ENCODE results near the gene CHRNB2.
A peak's percentile ranks its signal among the peaks of the same experiment; 100 is the strongest.

The CHRNB2 gene

DNA sequence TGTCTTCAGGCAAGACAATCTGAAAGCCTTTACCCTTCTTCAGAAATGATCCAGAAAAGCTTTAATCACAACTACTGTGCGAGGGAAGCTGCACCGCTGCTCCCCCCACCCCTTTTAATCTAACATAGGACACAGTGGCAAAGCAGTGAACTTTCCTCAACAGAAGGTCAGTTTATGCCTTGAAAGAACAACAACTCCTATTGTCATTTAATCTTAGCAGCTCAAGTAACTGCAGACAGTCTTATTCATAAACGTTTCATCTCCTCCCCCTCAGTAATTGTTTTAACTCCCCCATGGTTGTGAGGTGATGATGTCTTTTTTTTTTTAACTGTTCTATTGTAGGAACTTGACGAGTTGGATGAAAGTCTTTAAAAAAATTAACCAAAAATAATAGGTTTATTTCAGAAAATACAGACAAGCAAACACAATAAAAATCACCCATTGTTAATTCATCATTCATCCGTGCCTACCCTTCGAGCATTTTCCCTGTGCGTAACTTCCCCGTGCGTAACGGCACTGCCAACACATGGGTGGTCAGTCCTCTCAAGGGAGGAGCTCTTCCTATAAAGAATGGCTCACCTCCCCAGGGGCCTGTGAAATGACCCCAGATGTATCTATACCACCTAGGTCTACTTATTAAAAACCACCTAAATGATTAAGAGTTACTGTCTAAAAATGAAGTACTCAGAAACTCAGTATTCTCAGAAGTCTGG, 43.7 kb downstream of the CHRNB2 start:
- no peak for DNase-seq

DNA sequence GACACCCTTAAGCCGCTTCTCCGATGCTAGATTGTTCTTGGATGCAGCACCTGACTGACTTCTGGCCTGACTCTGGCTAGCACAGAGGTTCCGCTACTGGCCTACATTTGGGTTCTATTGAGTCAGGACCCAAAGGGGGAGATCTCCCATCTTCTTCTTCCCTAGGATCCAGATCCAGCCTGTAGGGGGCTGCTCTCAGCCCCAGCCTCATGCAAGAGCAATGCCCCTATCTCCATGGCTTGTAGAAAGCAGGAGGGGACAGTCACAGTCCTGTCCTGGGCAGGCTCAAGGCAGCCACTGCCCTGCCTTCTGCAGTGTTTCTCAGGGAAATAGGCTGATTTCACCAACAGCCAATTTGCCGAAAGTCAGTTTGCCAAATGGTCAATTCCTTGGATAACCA, 46.7 kb downstream of the CHRNB2 start:
- no peak for DNase-seq

DNA sequence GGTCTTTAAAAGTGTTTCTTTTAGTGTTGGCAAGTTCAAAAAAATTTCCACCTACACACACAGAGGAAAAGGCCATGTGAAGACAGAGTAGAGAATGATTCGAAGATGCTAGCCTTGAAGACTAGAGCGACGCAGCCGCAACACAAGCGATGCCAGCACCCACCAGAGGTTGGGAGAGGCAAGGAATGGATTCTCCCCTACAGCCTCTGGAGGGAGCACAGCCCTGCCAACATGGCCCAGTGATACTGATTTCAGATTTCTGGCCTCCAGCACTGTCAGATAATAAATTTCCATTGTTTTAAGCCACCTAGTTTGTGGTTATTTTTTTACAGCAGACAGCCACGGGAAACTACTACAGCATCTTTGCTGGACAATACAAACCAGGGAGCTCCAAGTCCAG, 47.3 kb downstream of the CHRNB2 start:
- DNase-seq: no peak

DNA sequence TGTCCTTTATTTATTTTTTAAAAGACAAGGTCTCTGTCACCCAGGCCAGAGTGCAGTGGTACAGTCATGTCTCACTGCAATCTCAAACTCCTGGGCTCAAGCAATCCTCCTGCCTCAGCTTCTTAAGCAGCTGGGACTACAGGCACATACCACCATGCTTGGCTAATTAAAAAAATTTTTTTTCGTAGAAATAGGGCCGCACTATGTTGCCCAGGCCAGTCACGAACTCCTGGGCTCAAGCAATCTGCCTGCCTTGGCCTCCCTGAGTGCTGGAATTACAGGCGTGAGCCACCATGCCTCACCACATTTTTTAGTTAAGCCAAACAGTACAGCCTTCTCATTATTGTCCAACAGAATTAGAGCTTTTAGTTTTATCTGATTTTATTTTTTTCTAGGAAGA, 47.8 kb downstream of the CHRNB2 start:
- no peak for DNase-seq

DNA sequence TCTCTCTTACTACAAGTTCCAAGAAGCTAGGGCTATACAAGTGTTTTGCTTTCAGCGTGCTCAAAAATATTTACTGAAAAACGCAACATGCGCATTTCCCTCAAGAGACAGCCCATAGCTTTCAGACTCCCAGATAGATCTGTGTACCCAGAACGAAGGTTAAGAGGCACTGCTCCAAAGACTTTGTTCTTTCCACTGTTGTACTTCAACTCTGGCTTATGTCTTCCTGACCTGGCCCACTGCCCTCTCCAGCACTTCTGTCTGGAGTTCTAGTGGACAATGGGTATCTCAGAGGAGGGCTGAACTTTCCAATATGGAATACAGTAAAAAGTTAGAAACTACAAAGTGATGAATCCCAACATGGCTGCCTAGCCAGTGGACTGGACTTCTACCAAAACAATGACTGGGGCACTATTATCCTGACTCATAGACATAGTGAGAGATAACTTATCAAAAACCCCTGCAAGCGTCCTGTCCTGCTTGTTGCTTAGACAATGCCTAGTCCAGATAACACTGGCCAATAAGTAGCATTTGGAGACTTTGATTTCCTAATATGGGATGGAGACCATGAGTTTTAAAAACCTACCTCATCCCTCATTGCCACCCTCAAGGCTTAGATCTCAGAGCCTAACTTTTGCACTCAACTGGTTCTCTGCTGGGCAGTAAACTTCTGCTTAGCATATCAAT, 49.2 kb downstream of the CHRNB2 start:
- DNase-seq: no peak

DNA sequence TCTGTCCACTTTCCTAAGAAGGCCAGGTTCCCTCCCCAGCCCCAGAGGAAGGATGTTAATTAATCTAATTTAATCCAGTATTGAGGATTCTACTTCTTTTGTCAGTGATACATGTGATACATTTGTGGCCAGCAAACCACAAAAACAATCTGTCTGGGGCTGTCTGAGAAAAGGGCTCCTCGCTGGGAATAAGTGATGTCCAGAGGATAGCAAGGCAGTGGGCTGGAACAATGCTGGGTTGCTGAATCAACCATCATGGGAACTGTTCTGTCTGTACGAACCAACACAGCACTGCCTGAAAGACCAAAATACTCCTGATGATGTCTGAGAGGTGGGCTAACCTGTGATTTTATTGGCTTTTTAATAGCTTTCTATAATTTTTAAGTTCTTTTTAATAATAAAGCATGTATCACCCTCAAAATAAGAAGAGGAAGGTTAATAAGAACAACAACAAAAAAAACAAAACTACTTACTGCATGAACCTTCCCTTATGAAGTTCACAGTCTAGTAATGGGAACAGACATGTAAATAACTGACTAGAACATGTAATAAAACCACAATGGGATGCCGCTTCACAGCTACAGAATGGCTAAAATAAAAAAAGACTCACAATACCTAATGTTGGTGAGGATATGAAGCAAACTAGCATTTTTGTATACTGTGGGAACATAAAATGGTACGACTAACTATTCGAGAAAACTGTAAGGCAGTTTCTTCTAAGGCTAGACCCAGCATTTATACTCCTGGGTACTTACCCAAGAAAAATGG, 51.8 kb downstream of the CHRNB2 start:
- no peak for DNase-seq

DNA sequence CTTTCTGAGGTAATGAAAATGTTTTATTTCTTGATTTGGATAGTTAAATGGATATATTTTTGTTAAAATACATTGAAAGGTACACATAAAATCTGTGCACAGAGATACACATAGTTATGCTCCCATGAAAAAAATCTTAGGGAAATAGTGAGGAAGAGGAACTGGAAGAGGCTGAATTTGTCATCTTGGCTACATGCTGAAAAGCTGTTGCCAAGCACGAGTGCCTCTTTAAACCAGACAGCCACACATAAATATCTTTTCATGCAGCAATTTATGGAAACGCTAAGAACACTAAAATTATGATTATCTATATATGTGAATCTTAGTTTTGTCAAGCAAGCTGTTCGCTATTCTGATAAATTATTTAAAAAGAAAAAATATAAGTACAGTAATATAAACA, 53.2 kb downstream of the CHRNB2 start:
- DNase-seq: no peak

DNA sequence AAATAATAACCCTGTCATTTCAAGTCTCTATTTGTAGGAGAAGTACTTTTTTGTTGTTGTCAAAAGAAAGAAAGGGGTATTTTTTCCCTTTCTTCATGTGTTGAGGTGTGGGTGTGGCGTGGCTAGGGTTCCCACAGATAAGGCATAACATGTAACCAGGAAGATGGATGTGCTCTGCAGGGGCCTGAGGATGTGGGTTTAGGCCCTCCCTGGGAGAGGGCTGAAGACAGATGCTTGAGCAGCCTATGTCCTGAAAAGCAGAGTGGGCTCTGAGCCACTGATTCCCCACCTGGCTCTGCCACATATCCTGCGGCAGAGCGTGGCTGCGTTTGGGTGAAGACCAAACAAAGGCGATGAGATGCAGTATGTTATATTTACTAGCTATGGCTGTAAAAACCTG, 54.3 kb downstream of the CHRNB2 start:
- DNase-seq: no peak

DNA sequence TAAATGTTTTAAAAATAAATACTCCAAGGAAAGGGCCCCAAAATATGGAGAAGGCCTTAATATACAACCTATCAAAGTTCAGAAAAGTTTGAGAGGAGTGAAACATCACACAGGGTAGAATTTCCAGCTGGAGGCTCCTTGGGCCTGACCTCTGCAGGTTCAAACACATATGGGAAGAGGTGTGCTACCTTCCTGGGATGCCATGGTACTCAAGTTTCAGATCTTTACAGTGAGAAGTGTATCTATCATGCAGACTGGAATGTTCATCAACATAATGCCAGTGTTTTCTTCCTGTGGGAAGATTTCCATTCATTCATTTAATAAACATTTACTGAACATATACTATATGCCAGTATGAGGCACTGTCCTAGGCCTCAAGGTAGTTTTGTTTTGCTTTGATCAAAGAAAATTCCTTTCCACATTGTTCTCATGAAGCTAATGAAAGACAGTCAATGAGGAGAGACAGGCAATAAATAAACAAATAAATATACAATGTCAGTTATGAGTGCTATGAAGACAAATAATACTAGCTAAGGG, 55.0 kb downstream of the CHRNB2 start:
- no peak for DNase-seq

DNA sequence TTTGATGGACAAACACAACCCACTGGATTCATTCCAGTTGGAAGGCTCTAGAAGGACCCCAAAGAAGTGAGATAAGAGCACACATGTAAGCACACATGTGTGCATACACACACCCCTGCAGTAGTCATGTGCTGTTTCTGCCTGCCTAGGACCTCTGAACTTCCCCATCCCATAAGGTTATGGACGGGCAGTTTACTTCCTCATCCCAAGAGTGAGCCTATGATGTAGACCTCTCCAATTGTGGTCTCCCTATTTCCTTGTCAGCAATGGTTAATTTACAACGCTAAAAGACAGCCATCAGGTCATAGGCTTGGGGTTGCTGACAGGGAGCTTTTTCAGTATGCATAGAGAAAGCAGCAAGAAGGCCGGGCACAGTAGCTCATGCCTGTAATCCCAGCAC, 55.8 kb downstream of the CHRNB2 start:
- DNase-seq: no peak

DNA sequence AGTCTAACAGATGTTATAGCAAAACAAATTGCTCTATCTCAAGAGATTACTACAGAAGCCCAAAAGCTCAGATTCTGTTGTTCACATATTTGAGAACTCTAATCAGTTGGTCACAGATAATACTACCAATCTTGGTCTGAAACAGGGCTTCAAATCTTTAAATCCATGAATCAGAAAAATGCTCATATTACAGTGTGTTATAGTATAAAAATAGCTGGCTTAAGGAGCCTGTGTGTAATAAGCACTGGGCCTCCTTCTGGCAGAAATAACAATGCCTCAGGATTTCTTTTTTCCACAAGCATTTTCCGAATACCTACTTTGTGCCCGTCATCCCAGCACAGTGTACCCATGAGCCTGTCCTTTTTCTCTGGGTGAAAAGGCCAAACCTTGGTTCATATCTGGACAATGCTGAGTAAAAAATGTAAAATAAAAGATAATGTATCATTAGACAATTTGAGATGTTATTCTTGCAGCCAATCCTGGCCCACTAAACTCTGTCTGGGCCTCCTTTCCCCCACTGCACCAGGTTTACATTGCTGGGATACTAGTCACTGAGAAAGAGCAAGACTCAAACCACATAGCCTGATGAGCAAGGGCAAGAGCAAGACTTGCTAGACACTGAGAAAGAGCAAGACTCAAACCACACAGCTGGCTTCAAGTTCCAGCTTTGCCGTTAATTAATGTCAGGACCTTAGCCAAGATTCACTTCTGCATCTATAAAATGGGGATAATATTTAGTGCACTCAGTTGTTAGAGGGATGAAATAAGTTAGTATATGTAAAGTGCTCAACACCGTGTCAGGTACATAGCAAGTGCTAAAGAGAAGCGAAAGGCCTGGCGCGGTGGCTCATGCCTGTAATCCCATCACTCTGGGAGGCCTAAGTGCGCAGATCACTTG, 57.4 kb downstream of the CHRNB2 start:
- no peak for DNase-seq

DNA sequence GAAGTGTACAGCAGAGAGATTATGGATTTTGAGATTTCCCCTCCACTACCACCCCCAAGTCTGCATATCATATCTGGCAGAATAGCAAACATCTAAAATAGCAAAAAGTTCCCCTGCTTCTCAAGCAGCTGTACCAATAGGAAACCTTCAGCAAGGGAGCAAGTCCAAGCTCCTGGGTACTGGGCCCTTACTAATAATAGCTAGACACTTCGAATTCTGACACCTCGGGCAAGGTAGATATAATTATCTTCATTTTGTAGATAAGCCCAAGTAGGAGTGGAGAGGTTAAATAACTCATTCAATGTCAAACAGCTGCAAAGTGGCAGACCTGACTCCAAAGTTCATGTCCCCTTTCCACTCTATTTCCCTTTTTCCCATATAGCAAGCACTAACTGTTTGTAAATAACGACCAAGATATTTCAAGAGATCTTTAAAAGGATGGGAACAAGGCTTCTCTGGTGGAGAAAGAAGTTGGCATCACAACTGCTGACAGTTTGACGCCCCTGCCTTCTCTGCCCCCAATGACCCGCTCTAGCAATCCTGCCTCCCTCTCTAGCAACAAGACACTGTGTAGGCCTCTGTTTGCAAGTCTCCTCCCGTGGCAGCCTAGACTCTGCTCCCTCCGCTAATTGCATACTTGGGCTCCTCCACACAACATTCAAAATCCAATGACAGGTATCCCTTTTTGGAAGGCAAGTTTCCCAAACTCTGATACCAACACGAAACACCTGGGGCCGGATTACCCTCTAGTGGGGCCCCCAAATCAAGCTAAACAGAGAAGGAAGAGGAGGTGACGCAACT, 59.1 kb downstream of the CHRNB2 start:
- DNase-seq: peak; percentile 55

DNA sequence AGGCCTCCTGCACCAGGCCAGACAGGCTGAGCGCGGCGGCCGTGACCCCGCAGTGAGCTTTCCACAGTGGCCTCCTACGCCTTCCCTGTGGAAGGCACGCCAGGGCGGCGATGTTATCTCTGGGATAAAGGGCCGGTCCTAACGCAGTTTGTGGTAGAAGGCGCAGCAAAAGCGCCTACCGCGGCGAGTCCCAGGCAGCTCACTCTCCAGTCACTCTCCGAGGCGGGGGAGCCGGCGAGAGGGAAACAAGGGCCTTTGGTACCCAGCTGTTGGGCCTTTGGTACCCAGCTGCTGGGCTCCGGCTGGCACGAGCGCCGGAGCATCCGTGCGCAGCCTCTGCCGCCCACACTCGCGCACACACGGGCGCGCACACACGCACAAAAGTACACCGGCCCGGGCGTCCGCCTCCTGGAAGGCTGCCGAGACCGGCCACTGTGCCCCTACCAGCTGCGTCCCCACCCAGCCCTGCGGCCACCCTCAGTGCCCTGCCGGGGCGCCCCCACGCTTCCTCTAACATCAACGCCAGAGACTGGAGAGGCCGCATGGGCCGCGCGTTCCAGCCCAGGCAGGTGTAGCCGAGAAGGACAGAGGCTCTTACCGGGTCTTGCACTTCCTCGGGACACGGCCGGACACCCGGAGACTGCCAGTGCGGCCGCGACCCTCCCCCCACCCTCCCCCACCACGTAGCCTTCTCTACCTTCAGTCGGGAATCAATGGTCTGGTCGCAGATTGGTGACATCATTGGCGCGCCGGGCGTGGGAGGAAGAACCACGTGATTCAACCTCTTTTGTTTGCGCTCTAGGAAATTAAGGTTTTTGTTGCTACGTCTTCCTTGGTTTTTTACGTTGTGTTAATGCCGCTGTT, 59.9 kb downstream of the CHRNB2 start:
- peak; percentile 96 for DNase-seq

DNA sequence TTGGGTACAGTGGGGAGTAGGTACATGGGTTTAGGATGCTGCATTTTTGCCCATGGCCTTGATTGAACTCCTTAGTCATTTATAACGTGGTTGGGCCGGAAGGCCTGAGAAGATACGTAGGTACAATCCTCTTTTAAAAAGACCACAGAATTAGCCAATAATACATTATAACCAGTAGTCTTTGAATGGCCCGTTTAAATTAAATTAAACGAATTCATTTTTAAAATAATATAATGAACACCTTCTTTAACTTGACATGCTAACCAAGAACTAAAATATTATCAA, 60.5 kb downstream of the CHRNB2 start:
- DNase-seq: no peak

DNA sequence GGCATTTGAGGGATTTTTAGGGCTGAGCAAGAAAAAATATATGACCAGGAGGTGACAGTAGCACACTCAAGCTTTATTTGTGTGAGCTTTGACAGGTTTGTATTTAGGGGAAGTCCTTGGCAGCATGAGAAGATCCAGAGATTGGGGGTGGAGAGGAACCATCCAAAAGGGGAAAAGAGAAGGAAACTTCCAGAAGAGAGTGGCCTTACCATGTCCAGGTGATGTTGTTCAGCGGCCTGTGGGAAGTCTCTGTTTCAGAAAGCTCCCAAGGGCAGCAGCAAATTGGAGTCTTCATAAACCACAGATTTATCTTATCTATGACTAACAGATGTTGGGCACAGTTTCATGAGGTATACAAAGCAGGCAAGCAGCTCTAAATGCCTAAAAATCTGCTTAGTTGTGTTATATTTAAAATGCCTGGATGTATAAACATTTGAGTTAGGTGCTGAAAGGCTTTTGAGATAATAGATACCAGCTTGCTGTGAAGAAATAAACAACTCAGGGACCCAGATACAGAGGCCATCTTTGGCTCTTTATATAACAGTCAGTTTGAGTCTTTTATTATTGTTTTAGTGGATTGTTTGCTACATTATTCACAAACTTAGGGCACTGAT, 61.6 kb downstream of the CHRNB2 start:
- DNase-seq: no peak

Data from NCI-H82 (cell line).